Smooth muscle cell (in vitro differentiated cells): ENCODE data around the gene DGKI. TPM values are rescaled to one million over a fixed set of nuclear protein-coding genes. Genes with fewer than 3 reads are reported as not detected.

Source experiments
- DNase-seq: peaks from one replicate; lab custom pipeline; 2025; ENCODE audit not compliant: unreplicated experiment; lab: John Stamatoyannopoulos, UW
- H2AFZ ChIP-seq: fragments of 200-600 bp; sonication (generic); 2 replicates; pipeline ENCODE4 v1.6.0; 2016; ENCODE audit warnings: antibody characterized with exemption, low read depth, mild to moderate bottlenecking
- H3F3A ChIP-seq: fragments of 200-600 bp; sonication (generic); 2 replicates; pipeline ENCODE4 v1.6.0; 2017; ENCODE audit warnings: antibody characterized with exemption, low read depth
- H3K27ac ChIP-seq: fragments of 200-600 bp; sonication (generic); 2 replicates; pipeline ENCODE4 v1.5.1; 2016; ENCODE audit warnings: low read depth, mild to moderate bottlenecking
- H3K27me3 ChIP-seq: fragments of 200-600 bp; sonication (generic); 2 replicates; pipeline ENCODE4 v1.6.1; 2016; ENCODE audit warnings: low read depth, mild to moderate bottlenecking
- H3K36me3 ChIP-seq: fragments of 200-600 bp; sonication (generic); 2 replicates; pipeline ENCODE4 v1.5.1; 2016; ENCODE audit warnings: low read depth
- H3K4me1 ChIP-seq: fragments of 200-600 bp; sonication (generic); 2 replicates; pipeline ENCODE4 v1.5.1; 2016; ENCODE audit warnings: low read depth
- H3K4me2 ChIP-seq: fragments of 200-600 bp; sonication (generic); 2 replicates; pipeline ENCODE4 v1.6.0; 2016; ENCODE audit warnings: mild to moderate bottlenecking
- H3K4me3 ChIP-seq: fragments of 200-600 bp; sonication (generic); 2 replicates; pipeline ENCODE4 v1.5.1; 2016; ENCODE audit warnings: mild to moderate bottlenecking
- H3K79me2 ChIP-seq: fragments of 200-600 bp; sonication (generic); 2 replicates; pipeline ENCODE4 v1.6.0; 2016; ENCODE audit warnings: low read depth, mild to moderate bottlenecking
- H3K9ac ChIP-seq: fragments of 200-600 bp; sonication (generic); 2 replicates; pipeline ENCODE4 v1.6.0; 2016; ENCODE audit warnings: low read depth
- H3K9me3 ChIP-seq: fragments of 200-600 bp; sonication (generic); replicated peaks from 2 replicates; pipeline ENCODE4 v1.5.1; 2016; ENCODE audit warnings: low read depth
- H4K20me1 ChIP-seq: fragments of 200-600 bp; sonication (generic); 2 replicates; pipeline ENCODE4 v1.6.0; 2016; ENCODE audit warnings: low read depth
- CTCF ChIP-seq: fragments of 200-600 bp; sonication (generic); IDR thresholded peaks from 2 replicates; pipeline ENCODE4 v1.5.1; 2017; ENCODE audit warnings: borderline replicate concordance, mild to moderate bottlenecking, antibody characterized with exemption; ENCODE audit not compliant: insufficient read depth, poor library complexity, severe bottlenecking
- WGBS: methylation state at CpG from one replicate; pipeline ENCODE4 v1.1.7; 2016; ENCODE audit warnings: low lambda C conversion rate; 5-methylcytosine and 5-hydroxymethylcytosine counted together
- polyA plus RNA-seq: library from polyadenylated mRNA; unstranded; fragments of >200 nt; fragmentation: Nextera tagmentation; extraction: Ambion mirVana; gene quantifications from 2 replicates; pipeline ENCODE4 v1.2.1, GENCODE V29; 2016
- total RNA-seq: library from RNA; depleted of rRNA; stranded (reverse); fragments of >200 nt; gene quantifications from 2 replicates; pipeline ENCODE4 v1.2.3, GENCODE V29; 2014

The DGKI gene
- total and polyA plus RNA-seq, 2 experiments from 2014 or later: 2.5 to 6.2 TPM

DNA sequence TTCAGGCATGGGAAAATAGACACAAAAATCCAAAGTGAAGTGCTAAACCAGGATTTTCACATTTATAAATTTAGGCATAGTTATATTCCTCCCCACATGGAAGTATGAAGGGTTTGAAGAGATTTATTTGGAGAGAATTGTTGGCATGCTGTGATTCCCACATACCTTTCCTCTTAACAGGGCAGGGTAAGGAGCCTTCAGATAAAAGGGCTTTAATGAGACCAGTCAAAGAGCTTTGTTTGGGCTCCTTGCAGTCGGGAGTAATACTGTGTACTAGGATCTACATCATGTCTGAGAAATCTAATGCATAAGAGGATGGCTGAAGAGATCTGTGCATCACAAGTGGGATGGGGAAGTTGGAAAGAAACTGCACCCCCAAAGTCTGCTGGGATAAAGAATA lies 362.4 kb downstream of the DGKI start:
- Histone ChIP-seq H3K9me3 (no peaks in the 10 kb centered on the region), H3K4me3 (no peak overlapping the region), H3K9ac (no peak overlapping the region), H4K20me1 (no peaks in the 10 kb centered on the region), H3K4me1 (peaks cover 23% of the 10 kb centered on the region), H2AFZ (no peak overlapping the region), H3K79me2 (no peaks in the 10 kb centered on the region), H3K27ac (no peak overlapping the region), H3K27me3 (no peaks in the 10 kb centered on the region), H3K4me2 (no peak overlapping the region), H3K36me3 (no peaks in the 10 kb centered on the region), H3F3A (no peaks in the 10 kb centered on the region)
- DNase-seq: no peak
- 70% methylated on average over 1 of the region's 1 CpG for WGBS
- no peak for TF ChIP-seq CTCF

GRCh38 chr7:137482466-137482865 lies 364.3 kb downstream of the DGKI start:
- Histone ChIP-seq H3K27me3 (no peaks in the 10 kb centered on the region), H3K79me2 (no peaks in the 10 kb centered on the region), H3K27ac (no peak overlapping the region), H3K4me1 (peaks cover 23% of the 10 kb centered on the region), H3K36me3 (no peaks in the 10 kb centered on the region), H4K20me1 (no peaks in the 10 kb centered on the region), H3K9me3 (no peaks in the 10 kb centered on the region), H2AFZ (no peak overlapping the region), H3K9ac (no peak overlapping the region), H3F3A (no peaks in the 10 kb centered on the region), H3K4me2 (no peak overlapping the region), H3K4me3 (no peak overlapping the region)
- TF ChIP-seq CTCF: no peak
- no peak for DNase-seq
- WGBS: 60% methylated on average over 4 of the region's 4 CpGs

DNA sequence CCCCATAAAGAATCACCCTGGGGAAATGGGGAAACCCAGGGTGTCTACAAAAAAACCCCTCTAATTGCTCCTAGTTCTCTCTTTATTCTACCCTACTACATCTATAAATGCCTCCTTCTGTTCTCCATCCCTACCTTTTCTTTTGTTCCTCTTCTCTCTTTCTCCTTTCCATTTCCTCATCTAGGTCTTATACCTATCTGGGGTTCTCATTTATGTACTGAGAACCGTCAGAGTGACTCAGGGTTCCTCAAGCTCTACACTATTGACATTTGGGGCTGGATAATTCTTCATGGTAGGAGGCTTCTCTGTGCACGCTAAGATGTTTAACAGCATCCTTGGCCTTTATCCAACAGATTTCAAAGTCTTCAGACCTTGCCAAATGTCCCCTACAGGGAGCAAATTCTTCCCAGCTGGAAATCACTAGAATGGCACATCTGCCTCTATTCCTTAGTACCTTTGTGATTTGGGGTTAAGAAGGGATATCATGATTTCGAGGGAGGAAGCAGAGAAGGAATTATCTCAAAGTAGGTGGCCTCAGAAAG lies 365.9 kb downstream of the DGKI start:
- H3K4me2 ChIP-seq: no peak overlapping the region
- H3K9me3 ChIP-seq: no peaks in the 10 kb centered on the region
- no peak overlapping the region for H2AFZ ChIP-seq
- TF ChIP-seq CTCF: no peak
- H3K36me3 ChIP-seq: no peaks in the 10 kb centered on the region
- H3K4me3 ChIP-seq: no peak overlapping the region
- peaks cover 1% of the 10 kb centered on the region for H3F3A ChIP-seq
- DNase-seq: no peak
- WGBS: 88% methylated on average over 3 of the region's 3 CpGs
- no peak overlapping the region for H3K9ac ChIP-seq
- no peaks in the 10 kb centered on the region for H3K79me2 ChIP-seq
- peaks cover 21% of the 10 kb centered on the region for H3K4me1 ChIP-seq
- H3K27me3 ChIP-seq: no peaks in the 10 kb centered on the region
- no peaks in the 10 kb centered on the region for H4K20me1 ChIP-seq
- H3K27ac ChIP-seq: no peak overlapping the region

DNA sequence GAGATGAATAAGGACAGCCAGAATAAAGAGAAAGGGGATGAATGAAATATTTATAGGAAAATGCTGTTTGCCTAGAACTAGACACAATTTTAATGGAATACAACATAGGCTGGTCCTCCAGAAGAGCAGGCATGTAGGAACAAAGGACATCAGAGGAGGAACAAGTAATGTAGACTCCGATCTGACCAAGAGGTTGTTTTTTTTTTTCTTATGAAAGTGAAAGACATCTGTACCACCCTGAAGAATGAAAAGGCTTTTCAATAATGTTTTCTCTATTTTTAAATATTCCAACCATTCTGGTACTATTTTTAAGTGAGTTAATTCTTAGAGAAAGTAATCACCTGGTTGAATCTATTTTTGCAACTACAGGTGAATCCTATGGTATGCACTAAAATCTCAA lies 366.4 kb downstream of the DGKI start:
- DNase-seq: no peak
- peaks cover 6% of the 10 kb centered on the region for H3F3A ChIP-seq
- H4K20me1 ChIP-seq: no peaks in the 10 kb centered on the region
- H3K9ac ChIP-seq: no peak overlapping the region
- no peaks in the 10 kb centered on the region for H3K36me3 ChIP-seq
- no peak for TF ChIP-seq CTCF
- H3K9me3 ChIP-seq: no peaks in the 10 kb centered on the region
- peaks cover 21% of the 10 kb centered on the region for H3K4me1 ChIP-seq
- H3K27ac ChIP-seq: no peak overlapping the region
- H2AFZ ChIP-seq: no peak overlapping the region
- H3K79me2 ChIP-seq: no peaks in the 10 kb centered on the region
- WGBS: 100% methylated on average over 1 of the region's 1 CpG
- H3K4me2 ChIP-seq: no peak overlapping the region
- no peak overlapping the region for H3K4me3 ChIP-seq
- no peaks in the 10 kb centered on the region for H3K27me3 ChIP-seq
